PC-3 (cell line): ENCODE results near the gene GPR108. TPM values are rescaled to one million over a fixed set of nuclear protein-coding genes. Genes with fewer than 3 reads are reported as not detected.

Experiments
- ATAC-seq: fragments of 200-7000 bp; cut with Tn5 transposase; 2 replicates; pipeline ENCODE4 v1.9.1; 2020; ENCODE audit warnings: mild to moderate bottlenecking, moderate library complexity
- BruUV-seq: library from RNA; stranded (reverse); fragments of 400-500 nt; replicated peaks from 2 replicates; lab custom pipeline; 2021; lab: Mats Ljungman, UMichigan
- CTCF ChIA-PET: fragments of 300-600 bp; sonication (Branson Sonifier 250); formaldehyde crosslinking; loops from one replicate; lab custom pipeline; 2022; ENCODE audit warnings: antibody characterized with exemption; lab: Charles Lee
- POLR2A ChIA-PET: fragments of 300-600 bp; sonication (Branson Sonifier 250); formaldehyde crosslinking; loops from one replicate; lab custom pipeline; 2022; ENCODE audit warnings: antibody characterized with exemption; ENCODE audit not compliant: unreplicated experiment; lab: Charles Lee
- DNase-seq: peaks from one replicate; pipeline ENCODE4 v3.0.0-alpha.2; 2015
- H2AFZ ChIP-seq: fragments of 300-600 bp; sonication (generic); 2 replicates; pipeline ENCODE4 v1.6.0; 2016; ENCODE audit warnings: antibody characterized with exemption, low read length
- H3F3A ChIP-seq: fragments of 300-600 bp; sonication (generic); one replicate; pipeline ENCODE4 v1.6.0; 2017; ENCODE audit warnings: antibody characterized with exemption, low read length, control low read depth, mild to moderate bottlenecking; ENCODE audit not compliant: unreplicated experiment
- H3K27ac ChIP-seq: fragments of 300-600 bp; sonication (generic); 2 replicates; pipeline ENCODE4 v1.5.1; 2016; ENCODE audit warnings: mild to moderate bottlenecking, low read length
- H3K27me3 ChIP-seq: fragments of 300-600 bp; sonication (generic); 2 replicates; pipeline ENCODE4 v1.6.1; 2016; ENCODE audit warnings: low read length, mixed read lengths
- H3K36me3 ChIP-seq: fragments of 300-600 bp; sonication (generic); 2 replicates; pipeline ENCODE4 v1.6.1; 2016; ENCODE audit warnings: low read depth, mixed run types, low read length, mixed read lengths
- H3K4me1 ChIP-seq: fragments of 300-600 bp; sonication (generic); 2 replicates; pipeline ENCODE4 v1.5.1; 2016; ENCODE audit warnings: low read length; ENCODE audit not compliant: insufficient read depth
- H3K4me2 ChIP-seq: fragments of 300-600 bp; sonication (generic); 2 replicates; pipeline ENCODE4 v1.6.0; 2016; ENCODE audit warnings: low read length
- H3K4me3 ChIP-seq: fragments of 300-600 bp; sonication (generic); 2 replicates; pipeline ENCODE4 v1.5.1; 2016; ENCODE audit warnings: mild to moderate bottlenecking, low read length, mixed read lengths
- H3K79me2 ChIP-seq: fragments of 300-600 bp; sonication (generic); 2 replicates; pipeline ENCODE4 v1.6.1; 2017; ENCODE audit warnings: low read length, mixed read lengths
- H3K9ac ChIP-seq: fragments of 300-600 bp; sonication (generic); 2 replicates; pipeline ENCODE4 v1.6.0; 2016; ENCODE audit warnings: mild to moderate bottlenecking, low read length
- H3K9me2 ChIP-seq: fragments of 300-600 bp; sonication (generic); replicated peaks from 2 replicates; pipeline ENCODE4 v1.6.1; 2016; ENCODE audit warnings: mixed run types, low read length, mixed read lengths
- H3K9me3 ChIP-seq: fragments of 300-600 bp; sonication (generic); 2 replicates; pipeline ENCODE4 v1.6.1; 2016; ENCODE audit warnings: low read length, mixed read lengths
- H4K20me1 ChIP-seq: fragments of 300-600 bp; sonication (generic); 2 replicates; pipeline ENCODE4 v1.6.1; 2016; ENCODE audit warnings: low read length, mixed read lengths
- CTCF ChIP-seq: fragments of 300-600 bp; sonication (generic); conservative IDR thresholded peaks from 2 replicates; pipeline ENCODE4 v1.5.1; 2017; ENCODE audit warnings: antibody characterized with exemption, low read depth, mild to moderate bottlenecking, low read length
- EZH2 ChIP-seq: fragments of 300-600 bp; sonication (generic); IDR thresholded peaks from one replicate; pipeline ENCODE4 v1.6.1; 2017; ENCODE audit warnings: antibody characterized with exemption, mild to moderate bottlenecking, low read length; ENCODE audit not compliant: unreplicated experiment
- EZH2phosphoT487 ChIP-seq: fragments of 300-600 bp; sonication (generic); IDR thresholded peaks from 2 replicates; pipeline ENCODE4 v1.6.1; 2018; ENCODE audit warnings: mild to moderate bottlenecking, antibody characterized with exemption, low read length, borderline replicate concordance
- intact Hi-C: fragments of 100-400 bp; cut with micrococcal nuclease; formaldehyde crosslinking; loops from 2 replicates; pipeline ENCODE4 v1.9.0; 2023
- total RNA-seq: library from RNA; depleted of rRNA; stranded (reverse); fragments of >200 nt; gene quantifications from 2 replicates; pipeline ENCODE4 v1.2.3, GENCODE V29; 2014

The GPR108 gene
- total RNA-seq, 1 experiment from 2014 or later = 78.7 TPM

DNA sequence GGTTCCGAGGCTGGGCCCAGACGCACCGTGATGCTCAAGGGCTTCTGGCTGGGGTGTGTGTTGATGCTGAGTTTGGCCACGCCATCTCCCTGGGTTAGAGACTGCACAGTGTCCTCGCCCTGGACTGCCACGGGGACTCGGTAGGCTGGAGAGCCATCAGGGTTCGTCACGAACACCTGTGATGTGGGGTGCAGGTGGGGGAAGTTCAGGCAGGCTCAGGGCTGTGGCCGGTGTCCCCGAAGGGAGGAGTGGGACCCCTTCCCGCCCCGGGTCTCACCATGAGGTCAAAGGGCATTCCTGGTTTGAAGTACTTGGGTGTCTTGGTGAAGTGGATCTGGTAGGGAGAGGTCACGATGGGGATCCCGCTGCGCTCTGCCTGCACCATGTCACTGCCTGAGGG, 25.1 kb downstream of the GPR108 start:
- CTCF ChIA-PET = no interaction called here
- no peak for ATAC-seq
- no peak overlapping the region for H3K4me3 ChIP-seq

GRCh38 chr19:6711605-6712004, 25.8 kb downstream of the GPR108 start:
- intact Hi-C loops = no loop called here

More for the DNA sequence above, 25.1 kb downstream of the GPR108 start:
- H3K79me2 ChIP-seq = no peaks in the 10 kb centered on the region
- POLR2A ChIA-PET = no interaction called here
- intact Hi-C loops = no loop called here
- H3K9me3 ChIP-seq = no peaks in the 10 kb centered on the region
- no peaks in the 10 kb centered on the region for H3K4me1 ChIP-seq
- no peak for DNase-seq
- BruUV-seq = no TSS peak
- no peak overlapping the region for H3K9ac ChIP-seq
- peaks cover 22% of the 10 kb centered on the region for H3K27me3 ChIP-seq
- H3K9me2 ChIP-seq = no peaks in the 10 kb centered on the region
- no peaks in the 10 kb centered on the region for H3F3A ChIP-seq
- no peak for TF ChIP-seq CTCF
- no peak for TF ChIP-seq EZH2phosphoT487
- no peak for TF ChIP-seq EZH2
- no peak overlapping the region for H3K27ac ChIP-seq
- H3K36me3 ChIP-seq = no peaks in the 10 kb centered on the region
- H2AFZ ChIP-seq = no peak overlapping the region
- no peak overlapping the region for H3K4me2 ChIP-seq
- H4K20me1 ChIP-seq = no peaks in the 10 kb centered on the region

GRCh38 chr19:6711078-6711361, 26.4 kb downstream of the GPR108 start:
- no peaks in the 10 kb centered on the region for H4K20me1 ChIP-seq
- no peaks in the 10 kb centered on the region for H3K36me3 ChIP-seq
- no peak overlapping the region for H3K4me2 ChIP-seq
- TF ChIP-seq EZH2phosphoT487 (no peak), EZH2 (no peak), CTCF (no peak)
- no peaks in the 10 kb centered on the region for H3K4me1 ChIP-seq
- no peaks in the 10 kb centered on the region for H3F3A ChIP-seq
- H3K9me2 ChIP-seq = no peaks in the 10 kb centered on the region
- H3K4me3 ChIP-seq = no peak overlapping the region
- DNase-seq = no peak
- no peaks in the 10 kb centered on the region for H3K79me2 ChIP-seq
- no peak overlapping the region for H2AFZ ChIP-seq
- ChIA-PET POLR2A (no interaction called here), CTCF (no interaction called here)
- BruUV-seq = no TSS peak
- H3K9me3 ChIP-seq = no peaks in the 10 kb centered on the region
- ATAC-seq = no peak; the same call in 1 of the 2 replicates
- H3K27me3 ChIP-seq = peaks cover 22% of the 10 kb centered on the region
- no peak overlapping the region for H3K27ac ChIP-seq
- intact Hi-C loops = no loop called here
- no peak overlapping the region for H3K9ac ChIP-seq

More at GRCh38 chr19:6711605-6712004, 25.8 kb downstream of the GPR108 start:
- Histone ChIP-seq H3K9ac (no peak overlapping the region), H2AFZ (no peak overlapping the region), H3K27me3 (peaks cover 22% of the 10 kb centered on the region), H4K20me1 (no peaks in the 10 kb centered on the region), H3K27ac (no peak overlapping the region), H3K4me1 (no peaks in the 10 kb centered on the region), H3K4me2 (no peak overlapping the region), H3F3A (no peaks in the 10 kb centered on the region), H3K9me2 (no peaks in the 10 kb centered on the region), H3K4me3 (no peak overlapping the region), H3K36me3 (no peaks in the 10 kb centered on the region), H3K79me2 (no peaks in the 10 kb centered on the region), H3K9me3 (no peaks in the 10 kb centered on the region)
- ATAC-seq = no peak
- no TSS peak for BruUV-seq
- POLR2A ChIA-PET = no interaction called here
- DNase-seq = no peak
- CTCF ChIA-PET = no interaction called here
- TF ChIP-seq CTCF (no peak), EZH2phosphoT487 (no peak), EZH2 (no peak)
